Fibroblast of peridontal ligament (primary cell): Measurements from ENCODE around the gene ADARB1.

ENCODE experiments used
- DNase-seq: peaks from one replicate; pipeline ENCODE4 v3.0.0-alpha.2; 2010; ENCODE audit errors: extremely low read depth

The ADARB1 gene

GRCh38 chr21:45225041-45225740 is 150.8 kb downstream of the ADARB1 start:
- DNase-seq, result no peak

GRCh38 chr21:45225741-45226327 is 151.5 kb downstream of the ADARB1 start:
- no peak for DNase-seq

- DNase-seq, result no peak
Measured at GRCh38 chr21:45226540-45227326, 152.4 kb downstream of the ADARB1 start.

- DNase-seq, result no peak
Measured at GRCh38 chr21:45227735-45228134, 153.4 kb downstream of the ADARB1 start.

- peak; percentile 98 for DNase-seq
Measured at GRCh38 chr21:45228171-45228641, 153.8 kb downstream of the ADARB1 start.

GRCh38 chr21:45228656-45229240 is 154.4 kb downstream of the ADARB1 start:
- no peak for DNase-seq

- no peak for DNase-seq
Measured at GRCh38 chr21:45231705-45232104, 157.3 kb downstream of the ADARB1 start.

- no peak for DNase-seq
Measured at GRCh38 chr21:45234127-45234526, 159.7 kb downstream of the ADARB1 start.

GRCh38 chr21:45234965-45235364 is 160.6 kb downstream of the ADARB1 start:
- DNase-seq, result no peak

GRCh38 chr21:45235488-45235887 is 161.1 kb downstream of the ADARB1 start:
- no peak for DNase-seq

GRCh38 chr21:45236481-45236880 is 162.1 kb downstream of the ADARB1 start:
- DNase-seq, result no peak

GRCh38 chr21:45237401-45237800 is 163.0 kb downstream of the ADARB1 start:
- DNase-seq, result no peak

GRCh38 chr21:45241357-45241756 is 167.0 kb downstream of the ADARB1 start:
- no peak for DNase-seq

- DNase-seq, result no peak
Measured at GRCh38 chr21:45243603-45244002, 169.2 kb downstream of the ADARB1 start.

GRCh38 chr21:45244799-45245340 is 170.5 kb downstream of the ADARB1 start:
- no peak for DNase-seq

- no peak for DNase-seq
Measured at GRCh38 chr21:45246386-45247320, 172.3 kb downstream of the ADARB1 start.

GRCh38 chr21:45248301-45248892 is 174.0 kb downstream of the ADARB1 start:
- DNase-seq, result no peak

GRCh38 chr21:45248893-45249381 is 174.6 kb downstream of the ADARB1 start:
- DNase-seq, result peak; percentile 49

- no peak for DNase-seq
Measured at GRCh38 chr21:45249626-45250025, 175.2 kb downstream of the ADARB1 start.

- no peak for DNase-seq
Measured at GRCh38 chr21:45250272-45250671, 175.9 kb downstream of the ADARB1 start.
